Activated CD4-positive, alpha-beta T cell treated with anti-CD3 and anti-CD28 coated beads for 4 hours (primary cell): ENCODE data around the gene NDUFAB1.
"Not testable (repeated sequence)": the region's sequence is repeated elsewhere in the genome, so short reads cannot be mapped to it uniquely, and the experiment has no call there.

Source experiments
- DNase-seq, 2 donors: peaks; one replicate each; pipeline ENCODE4 v3.0.0-alpha.2; 2020

Gene NDUFAB1

GRCh38 chr16:23544436-23544835, 51.7 kb downstream of the NDUFAB1 start:
- DNase-seq, result no peak

- not testable (repeated sequence) for DNase-seq
Measured at GRCh38 chr16:23540817-23541178, 55.3 kb downstream of the NDUFAB1 start.

DNA sequence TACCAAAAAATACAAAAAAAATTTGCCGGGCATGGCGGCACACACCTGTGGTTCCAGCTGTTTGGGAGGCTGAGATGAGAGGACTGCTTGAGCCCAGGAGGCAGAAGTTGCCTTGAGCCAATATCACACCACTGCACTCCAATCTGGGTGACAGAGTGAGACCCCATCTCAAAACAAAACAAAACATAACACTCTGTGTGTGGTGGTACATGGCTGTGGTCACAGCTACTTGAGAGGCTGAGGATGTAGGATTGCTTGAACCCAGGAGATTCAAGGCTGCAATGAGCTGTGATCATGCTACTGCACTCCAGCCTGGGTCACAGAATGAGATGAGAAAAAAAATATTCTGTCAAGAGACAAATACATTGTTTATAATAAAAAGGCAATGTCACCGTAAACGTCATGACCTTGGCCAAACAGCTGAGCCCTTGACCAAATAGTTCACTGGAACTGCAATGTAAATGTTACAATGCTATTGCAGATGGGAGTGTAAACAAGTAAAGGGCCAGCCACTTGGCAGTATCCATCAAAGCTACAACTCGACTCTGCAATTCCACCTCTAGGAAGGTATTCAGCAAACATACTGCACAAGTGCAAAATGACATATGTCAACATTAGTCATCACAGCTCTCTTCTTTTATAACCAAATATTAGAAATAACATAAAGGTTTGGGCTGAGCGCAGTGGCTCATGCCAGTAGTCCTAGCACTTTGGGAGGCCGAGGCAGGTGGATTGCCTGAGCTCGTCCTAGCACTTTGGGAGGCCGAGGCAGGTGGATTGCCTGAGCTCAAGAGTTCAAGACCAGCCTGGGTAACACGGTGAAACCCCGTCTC, 55.9 kb downstream of the NDUFAB1 start:
- DNase-seq, result no peak

GRCh38 chr16:23538919-23539278, 57.2 kb downstream of the NDUFAB1 start:
- no peak for DNase-seq

DNA sequence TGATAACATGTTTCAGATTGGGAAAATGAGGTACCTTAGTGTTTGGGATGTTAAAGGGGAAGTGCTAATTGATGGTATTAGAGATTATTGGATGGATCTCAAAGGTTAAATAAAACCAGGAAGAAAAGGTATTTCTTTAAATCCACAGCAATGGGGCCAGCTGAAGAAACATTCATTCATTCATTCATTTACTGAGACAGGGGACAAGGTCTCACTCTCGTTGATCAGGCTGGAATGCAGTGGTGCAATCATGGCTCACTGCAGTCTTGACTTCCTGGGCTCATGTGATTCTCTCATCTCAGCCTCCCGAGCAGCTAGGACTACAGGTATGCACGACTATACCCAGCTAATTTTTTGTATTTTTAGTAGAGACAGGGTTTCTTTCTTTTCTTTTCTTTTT, 58.7 kb downstream of the NDUFAB1 start:
- no peak for DNase-seq

GRCh38 chr16:23535901-23536300, 60.2 kb downstream of the NDUFAB1 start:
- no peak for DNase-seq

DNA sequence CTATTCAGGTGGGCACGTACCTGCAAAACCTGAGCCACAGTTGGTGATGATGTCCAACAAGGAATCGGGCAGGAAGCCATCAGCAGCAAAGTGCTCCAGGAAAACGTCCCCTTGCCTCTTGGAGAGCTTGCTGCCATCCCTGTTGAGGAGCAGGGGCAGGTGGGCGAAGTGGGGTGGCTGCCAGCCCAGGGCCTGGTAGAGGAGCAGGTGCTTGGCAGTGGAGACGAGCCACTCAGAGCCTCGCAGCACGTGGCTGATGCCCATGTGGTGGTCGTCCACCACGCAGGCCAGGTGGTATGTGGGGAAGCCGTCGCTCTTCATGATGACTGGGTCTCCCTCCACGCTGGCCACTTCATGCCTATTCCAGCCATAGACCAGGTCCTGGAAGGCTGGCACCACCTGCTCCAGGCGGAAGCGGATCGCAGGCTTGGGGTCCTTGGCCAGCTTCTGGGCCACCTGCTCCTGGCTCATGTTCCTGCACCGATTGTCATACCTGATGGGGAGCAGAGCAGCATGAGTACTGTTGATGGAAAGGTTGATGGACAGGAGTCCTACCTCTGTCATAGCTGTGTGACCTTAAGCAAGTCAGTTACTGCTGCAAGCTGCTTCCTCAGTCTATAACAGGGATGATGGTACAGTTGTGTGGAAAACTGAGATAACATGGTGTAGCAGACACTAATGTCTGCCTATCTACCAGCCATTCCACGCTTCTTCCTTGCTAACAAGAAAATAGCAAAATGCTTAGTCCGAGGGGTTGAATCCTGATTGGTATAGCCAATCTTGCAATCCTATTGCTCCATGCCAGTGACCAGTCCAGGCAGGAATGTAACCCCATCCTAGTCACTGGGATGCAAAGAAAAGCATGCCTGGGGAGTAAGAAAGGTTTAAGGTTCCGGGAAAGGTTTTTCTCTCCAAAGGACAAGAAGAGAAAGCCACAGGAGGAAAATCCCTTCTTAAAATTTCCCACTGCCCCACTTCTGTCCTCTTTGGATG, 61.0 kb downstream of the NDUFAB1 start:
- DNase-seq, result no peak

DNA sequence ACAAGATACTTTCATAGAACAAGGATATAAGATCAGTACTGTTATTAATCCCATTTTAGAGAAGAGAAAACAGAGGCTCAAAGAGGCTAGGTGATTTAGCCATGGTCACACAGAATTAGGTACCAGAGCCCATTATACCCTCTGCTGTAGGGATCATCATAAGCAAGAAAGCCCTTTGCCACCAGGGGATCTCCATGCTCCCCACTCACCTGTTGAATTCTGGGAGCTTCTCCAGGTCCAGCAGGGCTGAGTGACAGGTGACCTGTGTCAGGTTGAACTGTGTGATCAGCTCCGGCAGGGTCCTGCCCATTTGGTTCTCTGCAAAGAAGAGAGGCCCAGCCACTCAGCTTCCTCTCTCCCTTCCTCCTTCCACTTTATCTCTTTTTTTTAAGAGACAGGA, 63.7 kb downstream of the NDUFAB1 start:
- DNase-seq, result no peak
